ENCODE results near the gene PRR22.

PRR22 gene

GRCh38 chr19:5806905-5807304 lies 22.4 kb upstream of the PRR22 start:
- no peak overlapping the region for H2BK12ac ChIP-seq (ENCODE audit: low read length)
- peaks cover 17 to 22% of the 10 kb centered on the region in 2 donors for H3K4me1 ChIP-seq (ENCODE audit: control insufficient read depth in 2 of 2, insufficient read depth in 1 of 2, low read depth in 1 of 2, low read length in 2 of 2)
- peaks cover 0 to 13% (median 13%) of the 10 kb centered on the region in 3 experiments for H3K27me3 ChIP-seq (ENCODE audit: control insufficient read depth in 3 of 3, insufficient read depth in 3 of 3, low read depth in 1 of 3, low read length in 3 of 3)
- H4K91ac ChIP-seq (ENCODE audit: low read depth, low read length, poor library complexity): no peak overlapping the region
- no CpG with 5 or more reads among the region's 5 CpGs for WGBS, 2 donors (ENCODE audit: extremely low coverage in 2 of 2, insufficient read length in 2 of 2, insufficient replicate concordance in 1 of 2)
- no peak overlapping the region for H3K4ac ChIP-seq (ENCODE audit: low read length)
- no peak overlapping the region for H2BK120ac ChIP-seq (ENCODE audit: low read depth, low read length)
- H3K23ac ChIP-seq (ENCODE audit: low read depth, low read length, poor library complexity): no peak overlapping the region
- H2BK5ac ChIP-seq (ENCODE audit: low read length): no peak overlapping the region
- no peak overlapping the region for H3K4me3 ChIP-seq (ENCODE audit: low read length in 2 of 2)
- H2AK5ac ChIP-seq (ENCODE audit: low read depth, low read length): no peak overlapping the region
- no peak overlapping the region for H3K27ac ChIP-seq (replicated peaks; ENCODE audit: low read length)
- no peak overlapping the region for H3K18ac ChIP-seq (ENCODE audit: low read length)
- DNase-seq (ENCODE audit: low spot score): no peak
- H3K79me1 ChIP-seq (ENCODE audit: low read depth, low read length): peaks cover 7% of the 10 kb centered on the region
- peak overlapping the region; percentile 96 for H2BK15ac ChIP-seq (ENCODE audit: low read length)
- H3K4me2 ChIP-seq (ENCODE audit: insufficient read depth, low read length, poor library complexity, severe bottlenecking): no peak overlapping the region
- H3K9me3 ChIP-seq (replicated peaks in 1 of 2; ENCODE audit: control insufficient read depth in 2 of 2, insufficient read depth in 1 of 2, low read depth in 1 of 2, low read length in 2 of 2): peaks cover 0 to 5% of the 10 kb centered on the region in 2 donors
- H2AFZ ChIP-seq (ENCODE audit: low read length): peak overlapping the region; percentile 92
- no peaks in the 10 kb centered on the region for H3K36me3 ChIP-seq (replicated peaks in 1 of 2; ENCODE audit: control insufficient read depth in 2 of 2, insufficient read depth in 2 of 2, low read length in 2 of 2)
- no peak overlapping the region for H4K8ac ChIP-seq (ENCODE audit: low read depth, low read length)
- H3K9ac ChIP-seq (ENCODE audit: low read depth, low read length, poor library complexity): no peak overlapping the region
- H3K14ac ChIP-seq (ENCODE audit: low read length): no peak overlapping the region

- Histone ChIP-seq H3K27ac (replicated peaks; ENCODE audit: low read length) (no peak overlapping the region), H2BK120ac (ENCODE audit: low read depth, low read length) (no peak overlapping the region), H2AK5ac (ENCODE audit: low read depth, low read length) (peak overlapping the region; percentile 58), H2AFZ (ENCODE audit: low read length) (peak overlapping the region; percentile 92), H3K23ac (ENCODE audit: low read depth, low read length, poor library complexity) (peak overlapping the region; percentile 43), H2BK15ac (ENCODE audit: low read length) (peak overlapping the region; percentile 96), H3K18ac (ENCODE audit: low read length) (peak overlapping the region; percentile 89), H3K9ac (ENCODE audit: low read depth, low read length, poor library complexity) (peak overlapping the region; percentile 70), H3K27me3 (ENCODE audit: control insufficient read depth in 3 of 3, insufficient read depth in 3 of 3, low read depth in 1 of 3, low read length in 3 of 3) (peaks cover 0 to 13% (median 13%) of the 10 kb centered on the region in 3 experiments), H3K79me1 (ENCODE audit: low read depth, low read length) (peaks cover 7% of the 10 kb centered on the region), H2BK12ac (ENCODE audit: low read length) (no peak overlapping the region), H3K4me2 (ENCODE audit: insufficient read depth, low read length, poor library complexity, severe bottlenecking) (peak overlapping the region; percentile 32), H3K4me1 (ENCODE audit: control insufficient read depth in 2 of 2, insufficient read depth in 1 of 2, low read depth in 1 of 2, low read length in 2 of 2) (peaks cover 18 to 24% of the 10 kb centered on the region in 2 donors), H2BK5ac (ENCODE audit: low read length) (peak overlapping the region; percentile 45), H4K8ac (ENCODE audit: low read depth, low read length) (no peak overlapping the region), H3K14ac (ENCODE audit: low read length) (no peak overlapping the region), H3K4me3 (ENCODE audit: low read length in 2 of 2) (peak overlapping the region in 1 of 2 donors; percentile 29), H3K36me3 (replicated peaks in 1 of 2; ENCODE audit: control insufficient read depth in 2 of 2, insufficient read depth in 2 of 2, low read length in 2 of 2) (no peaks in the 10 kb centered on the region), H3K9me3 (replicated peaks in 1 of 2; ENCODE audit: control insufficient read depth in 2 of 2, insufficient read depth in 1 of 2, low read depth in 1 of 2, low read length in 2 of 2) (peaks cover 0 to 5% of the 10 kb centered on the region in 2 donors), H4K91ac (ENCODE audit: low read depth, low read length, poor library complexity) (peak overlapping the region; percentile 72), H3K4ac (ENCODE audit: low read length) (no peak overlapping the region)
- WGBS, 2 donors (ENCODE audit: extremely low coverage in 2 of 2, insufficient read length in 2 of 2, insufficient replicate concordance in 1 of 2): no CpG with 5 or more reads among the region's 6 CpGs
- DNase-seq (ENCODE audit: low spot score): no peak
These were observed 21.6 kb upstream of the PRR22 start for GRCh38 chr19:5806133-5806489.

GRCh38 chr19:5805462-5806132 lies 21.1 kb upstream of the PRR22 start:
- Histone ChIP-seq H2BK5ac (ENCODE audit: low read length) (no peak overlapping the region), H3K4me3 (ENCODE audit: low read length in 2 of 2) (peak overlapping the region; percentile 45 to 76), H2BK120ac (ENCODE audit: low read depth, low read length) (no peak overlapping the region), H2AFZ (ENCODE audit: low read length) (peak overlapping the region; percentile 92), H3K27me3 (ENCODE audit: control insufficient read depth in 3 of 3, insufficient read depth in 3 of 3, low read depth in 1 of 3, low read length in 3 of 3) (peaks cover 0 to 13% (median 13%) of the 10 kb centered on the region in 3 experiments), H3K4ac (ENCODE audit: low read length) (no peak overlapping the region), H3K27ac (replicated peaks; ENCODE audit: low read length) (no peak overlapping the region), H2BK15ac (ENCODE audit: low read length) (peak overlapping the region; percentile 96), H3K4me1 (ENCODE audit: control insufficient read depth in 2 of 2, insufficient read depth in 1 of 2, low read depth in 1 of 2, low read length in 2 of 2) (peaks cover 18 to 24% of the 10 kb centered on the region in 2 donors), H2AK5ac (ENCODE audit: low read depth, low read length) (no peak overlapping the region), H4K8ac (ENCODE audit: low read depth, low read length) (no peak overlapping the region), H3K9me3 (replicated peaks in 1 of 2; ENCODE audit: control insufficient read depth in 2 of 2, insufficient read depth in 1 of 2, low read depth in 1 of 2, low read length in 2 of 2) (peaks cover 0 to 5% of the 10 kb centered on the region in 2 donors), H3K79me1 (ENCODE audit: low read depth, low read length) (peaks cover 7% of the 10 kb centered on the region), H3K36me3 (replicated peaks in 1 of 2; ENCODE audit: control insufficient read depth in 2 of 2, insufficient read depth in 2 of 2, low read length in 2 of 2) (no peaks in the 10 kb centered on the region), H2BK12ac (ENCODE audit: low read length) (no peak overlapping the region), H3K14ac (ENCODE audit: low read length) (peak overlapping the region; percentile 56), H4K91ac (ENCODE audit: low read depth, low read length, poor library complexity) (no peak overlapping the region), H3K18ac (ENCODE audit: low read length) (peak overlapping the region; percentile 83), H3K9ac (ENCODE audit: low read depth, low read length, poor library complexity) (peak overlapping the region; percentile 81), H3K4me2 (ENCODE audit: insufficient read depth, low read length, poor library complexity, severe bottlenecking) (peak overlapping the region; percentile 66), H3K23ac (ENCODE audit: low read depth, low read length, poor library complexity) (peak overlapping the region; percentile 43)
- DNase-seq (ENCODE audit: low spot score): peak; percentile 82
- WGBS, 2 donors (ENCODE audit: extremely low coverage in 2 of 2, insufficient read length in 2 of 2, insufficient replicate concordance in 1 of 2): no CpG with 5 or more reads among the region's 46 CpGs
